ENCODE results near the gene SCCPDH. TPM values are rescaled to one million over a fixed set of nuclear protein-coding genes. Genes with fewer than 3 reads are reported as not detected.

The SCCPDH gene
- total and polyA plus RNA-seq, 2 of the 13 experiments (the other 11 are each of a cell fraction or from before 2014, with no cell fraction given), result 36.7 to 62.3 TPM

GRCh38 chr1:246726255-246726679, 2.1 kb downstream of the SCCPDH start (continued):
- TF ChIP-seq ZNF362 (CRISPR knock-in tag; IDR thresholded peaks at IDR 0.05; ENCODE audit: borderline replicate concordance), result peak; percentile 70; the same call in 1 of the 2 replicates
- TF ChIP-seq ZBTB38 (CRISPR knock-in tag; IDR thresholded peaks at IDR 0.05), result no peak
- 0 out of 2 replicates have a peak, but pooled peaks have one; percentile 36 for TF ChIP-seq ZNF607 (CRISPR knock-in tag; IDR thresholded peaks at IDR 0.05; ENCODE audit: borderline replicate concordance)
- peak; percentile 78 for TF ChIP-seq CEBPB (IDR thresholded peaks at IDR 0.05; ENCODE audit: borderline replicate concordance, low read depth, low read length)
- TF ChIP-seq MXD4 (CRISPR knock-in tag; IDR thresholded peaks at IDR 0.05), result no peak
- 0 out of 2 replicates have a peak, but pooled peaks have one; percentile 26 for TF ChIP-seq CEBPG (CRISPR knock-in tag; IDR thresholded peaks at IDR 0.05)
- no peak for TF ChIP-seq CREB1 (IDR thresholded peaks at IDR 0.05)
- TF ChIP-seq CREB1 (CRISPR knock-in tag; IDR thresholded peaks at IDR 0.05), result 0 out of 2 replicates have a peak, but pooled peaks have one; percentile 13
- TF ChIP-seq NR2F1 (CRISPR knock-in tag; IDR thresholded peaks at IDR 0.05), result 0 out of 4 replicates have a peak, but pooled peaks of 1 of the 2 experiments have one; percentile 40
- TF ChIP-seq POLR2A (IDR thresholded peaks at IDR 0.05; ENCODE audit: insufficient read depth in 1 of 2, low read depth in 2 of 2, low read length in 2 of 2), result no peak
- no peak for TF ChIP-seq POLR2G (IDR thresholded peaks at IDR 0.05; ENCODE audit: low read depth, low read length)
- TF ChIP-seq BCL6 (CRISPR knock-in tag; IDR thresholded peaks at IDR 0.05), result 0 out of 2 replicates have a peak, but pooled peaks have one; percentile 30
- peak; percentile 57; the same call in 1 of the 2 replicates for TF ChIP-seq FOXA3 (CRISPR knock-in tag; IDR thresholded peaks at IDR 0.05)
- no peak; the same call in 1 of the 2 replicates for TF ChIP-seq FOXA1 (IDR thresholded peaks at IDR 0.05)
- peak; percentile 37; the same call in 1 of the 2 replicates for TF ChIP-seq FOXA1 (CRISPR knock-in tag; IDR thresholded peaks at IDR 0.05)
- peak; percentile 34; the same call in 1 of the 2 replicates for TF ChIP-seq ARID5B (CRISPR knock-in tag; IDR thresholded peaks at IDR 0.05)
- TF ChIP-seq ZNF275 (CRISPR knock-in tag; IDR thresholded peaks at IDR 0.05; ENCODE audit: borderline replicate concordance), result no peak
- TF ChIP-seq ZNF770 (CRISPR knock-in tag; IDR thresholded peaks at IDR 0.05), result no peak

All from HepG2 (cell line).